ENCODE measurements around the gene NPBWR2.

Gene NPBWR2

GRCh38 chr20:64106981-64107735, at the start of gene NPBWR2:
Gene NPBWR2 (minus strand): TSS chr20:64107565. CDS start chr20:64106831, 734 bp downstream.
- DNase-seq (ENCODE audit: low read depth in 2 of 2, low spot score in 1 of 2), result no peak

DNA sequence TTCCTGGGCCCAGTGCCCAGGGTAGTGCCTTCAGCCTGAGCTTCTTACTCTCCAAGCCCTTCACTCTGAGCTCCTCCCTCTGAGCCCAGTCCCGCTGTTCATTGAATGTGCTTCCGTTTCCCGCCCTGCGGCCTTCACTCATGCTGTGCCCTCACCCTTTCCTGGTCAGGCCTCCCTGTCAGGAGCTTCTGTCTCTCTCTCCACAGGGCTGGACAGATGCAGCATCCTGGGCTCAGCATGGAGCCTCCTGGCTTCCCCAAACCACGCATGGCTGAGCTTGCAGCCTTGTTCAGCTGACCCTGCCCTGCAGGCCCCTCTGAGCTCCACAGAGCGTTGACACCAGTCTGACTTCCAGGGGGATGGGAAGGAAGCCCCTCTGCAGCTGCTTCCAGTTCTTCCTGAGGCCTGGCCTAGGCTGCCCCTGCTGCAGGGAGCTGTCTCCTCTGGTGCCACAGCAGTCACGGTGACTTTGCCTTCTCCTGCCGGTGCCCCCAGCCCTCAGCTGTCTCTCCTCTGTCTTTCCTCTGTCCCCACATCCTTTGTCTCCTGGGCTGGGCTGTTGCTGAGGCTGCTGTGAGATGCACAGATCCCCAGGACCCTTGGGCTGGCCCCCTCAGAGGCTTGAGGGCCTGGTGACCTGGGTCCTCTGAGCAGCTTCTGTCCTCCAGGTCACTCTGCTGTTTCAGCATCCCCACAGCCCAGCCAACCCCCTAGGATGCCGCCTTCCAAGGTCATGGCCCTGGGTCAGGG, 48.9 kb upstream of the NPBWR2 start:
- no peak for DNase-seq (ENCODE audit: low read depth in 2 of 2, low spot score in 1 of 2)

DNA sequence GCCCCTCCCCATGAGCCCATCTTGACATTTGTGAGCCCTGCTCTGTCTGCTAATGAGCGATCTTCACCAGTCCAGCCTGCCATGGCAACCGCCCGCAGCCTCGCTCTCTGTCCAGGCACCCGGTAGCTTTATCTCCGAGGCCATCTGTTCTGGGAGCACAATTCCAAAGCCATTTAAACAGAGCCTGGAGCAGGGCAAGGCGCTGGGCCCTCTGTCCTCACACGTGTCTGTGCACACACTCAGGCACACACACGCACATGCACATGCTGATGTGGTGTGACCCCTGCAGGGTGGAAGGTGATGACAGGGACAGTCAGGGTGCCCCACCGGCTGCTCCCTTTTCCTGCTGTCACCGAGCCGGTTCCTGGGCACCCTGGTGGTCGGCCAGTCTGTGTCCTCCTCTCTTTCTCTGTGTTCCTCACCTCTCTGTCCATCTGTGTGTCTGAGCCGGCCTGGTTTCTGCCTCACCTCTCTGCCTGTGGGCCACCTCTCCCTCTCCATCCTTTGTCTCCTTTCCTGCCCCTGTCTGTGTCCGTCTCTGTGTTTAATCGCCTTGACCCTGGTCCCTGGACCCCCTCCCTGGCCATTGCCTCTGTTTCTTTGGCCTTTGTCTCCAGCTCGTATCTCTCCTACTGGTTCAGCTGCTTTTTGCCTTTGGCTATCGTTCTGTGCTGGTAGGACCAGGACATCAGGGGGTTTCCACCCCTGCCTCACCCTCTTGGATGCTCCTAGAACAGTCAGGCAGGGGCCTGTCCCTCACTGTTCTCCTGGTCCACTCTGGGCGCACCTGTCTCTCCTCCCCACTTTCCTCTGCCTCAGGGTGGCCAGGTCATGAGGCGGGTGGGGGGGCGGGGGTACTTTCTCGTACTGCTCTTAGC, 48.1 kb upstream of the NPBWR2 start:
- no peak for DNase-seq (ENCODE audit: low read depth in 2 of 2, low spot score in 1 of 2)

GRCh38 chr20:64154590-64155257, 47.4 kb upstream of the NPBWR2 start:
- no peak for DNase-seq (ENCODE audit: low read depth in 2 of 2, low spot score in 1 of 2)

DNA sequence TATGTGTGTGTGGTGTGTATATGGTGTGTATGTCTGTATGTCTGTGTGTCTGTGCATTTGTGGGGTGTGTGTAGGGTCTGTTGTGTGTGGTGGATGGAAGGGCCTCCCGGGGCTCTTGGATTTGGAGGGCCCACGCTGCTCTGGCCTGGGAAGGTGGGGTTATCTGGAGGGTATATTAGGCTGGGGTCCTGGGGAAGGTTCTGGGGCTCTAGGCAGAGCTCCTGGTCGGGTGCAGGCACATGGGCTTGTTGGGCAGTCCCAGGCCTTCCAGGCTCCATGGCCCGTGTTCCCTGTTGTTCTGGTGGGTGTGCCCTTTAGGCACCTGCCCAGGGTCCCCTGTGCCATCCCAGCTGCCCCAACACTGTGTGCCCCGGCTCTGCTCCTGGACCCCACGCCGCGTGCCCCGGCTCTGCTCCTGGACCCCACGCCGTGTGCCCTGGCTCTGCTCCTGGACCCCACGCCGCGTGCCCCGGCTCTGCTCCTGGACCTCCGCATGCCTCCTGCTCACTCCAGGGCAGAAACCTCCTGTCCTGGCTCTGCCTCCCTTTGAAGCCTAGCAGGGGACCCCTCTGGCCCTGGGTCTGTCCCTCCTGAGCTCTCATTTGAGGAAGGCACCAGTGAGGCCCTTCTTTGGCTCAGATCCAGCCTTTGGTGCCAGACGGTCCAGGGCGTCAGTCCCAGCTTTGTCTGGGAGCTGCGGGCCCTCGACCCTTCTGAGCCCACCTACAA, 46.7 kb upstream of the NPBWR2 start:
- DNase-seq (ENCODE audit: low read depth in 2 of 2, low spot score in 1 of 2), result no peak

DNA sequence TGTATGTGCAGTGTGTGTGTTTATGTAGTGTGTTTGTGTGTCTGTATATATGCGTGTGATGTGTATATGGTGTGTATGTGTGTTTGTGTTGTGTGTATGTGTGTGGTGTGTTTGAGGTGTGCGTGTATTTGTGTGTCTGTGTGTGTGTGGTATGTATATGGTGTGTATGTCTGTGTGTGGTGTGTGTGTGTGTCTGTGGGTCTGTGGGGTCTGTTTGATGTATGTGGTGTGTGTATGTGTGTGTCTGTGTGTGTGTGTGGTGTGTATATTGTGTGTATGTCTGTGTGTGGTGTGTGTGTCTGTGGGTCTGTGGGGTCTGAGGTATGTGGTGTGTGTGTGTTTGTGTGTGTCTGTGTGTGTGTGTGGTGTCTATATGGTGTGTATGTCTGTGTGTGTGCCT, 46.0 kb upstream of the NPBWR2 start:
- no peak for DNase-seq (ENCODE audit: low read depth in 2 of 2, low spot score in 1 of 2)

- DNase-seq (ENCODE audit: low read depth in 2 of 2, low spot score in 1 of 2), result no peak
These were observed 45.5 kb upstream of the NPBWR2 start for GRCh38 chr20:64152906-64153305.

GRCh38 chr20:64151633-64152530, 44.5 kb upstream of the NPBWR2 start:
- DNase-seq (ENCODE audit: low read depth in 2 of 2, low spot score in 1 of 2), result no peak

GRCh38 chr20:64150756-64151632, 43.6 kb upstream of the NPBWR2 start:
- no peak for DNase-seq (ENCODE audit: low read depth in 2 of 2, low spot score in 1 of 2)

GRCh38 chr20:64149809-64150560, 42.6 kb upstream of the NPBWR2 start:
- DNase-seq (ENCODE audit: low read depth in 2 of 2, low spot score in 1 of 2), result no peak

GRCh38 chr20:64149141-64149540, 41.8 kb upstream of the NPBWR2 start:
- DNase-seq (ENCODE audit: low read depth in 2 of 2, low spot score in 1 of 2), result no peak

DNA sequence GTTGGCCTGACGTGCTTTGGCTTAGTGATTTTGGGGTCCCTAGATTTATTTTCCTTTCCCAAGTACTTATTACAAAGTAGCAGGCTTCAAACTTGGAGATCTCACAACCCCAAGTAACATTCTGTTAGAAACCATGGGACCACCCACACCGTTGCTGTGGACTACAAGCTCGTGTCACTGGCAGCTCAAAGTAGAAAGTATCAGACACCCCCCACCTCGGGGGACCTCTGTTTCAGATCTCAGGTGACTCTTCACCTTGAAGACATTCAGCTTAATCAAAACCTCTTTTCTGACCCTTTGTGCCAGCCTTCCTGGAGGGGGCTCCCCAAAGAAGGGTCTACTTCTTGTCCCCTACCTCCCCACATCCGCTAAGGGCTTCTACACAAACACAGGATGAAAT, 41.2 kb upstream of the NPBWR2 start:
- no peak for DNase-seq (ENCODE audit: low read depth in 2 of 2, low spot score in 1 of 2)

- no peak for DNase-seq (ENCODE audit: low read depth in 2 of 2, low spot score in 1 of 2)
These were observed 39.6 kb upstream of the NPBWR2 start for GRCh38 chr20:64146936-64147477.

DNA sequence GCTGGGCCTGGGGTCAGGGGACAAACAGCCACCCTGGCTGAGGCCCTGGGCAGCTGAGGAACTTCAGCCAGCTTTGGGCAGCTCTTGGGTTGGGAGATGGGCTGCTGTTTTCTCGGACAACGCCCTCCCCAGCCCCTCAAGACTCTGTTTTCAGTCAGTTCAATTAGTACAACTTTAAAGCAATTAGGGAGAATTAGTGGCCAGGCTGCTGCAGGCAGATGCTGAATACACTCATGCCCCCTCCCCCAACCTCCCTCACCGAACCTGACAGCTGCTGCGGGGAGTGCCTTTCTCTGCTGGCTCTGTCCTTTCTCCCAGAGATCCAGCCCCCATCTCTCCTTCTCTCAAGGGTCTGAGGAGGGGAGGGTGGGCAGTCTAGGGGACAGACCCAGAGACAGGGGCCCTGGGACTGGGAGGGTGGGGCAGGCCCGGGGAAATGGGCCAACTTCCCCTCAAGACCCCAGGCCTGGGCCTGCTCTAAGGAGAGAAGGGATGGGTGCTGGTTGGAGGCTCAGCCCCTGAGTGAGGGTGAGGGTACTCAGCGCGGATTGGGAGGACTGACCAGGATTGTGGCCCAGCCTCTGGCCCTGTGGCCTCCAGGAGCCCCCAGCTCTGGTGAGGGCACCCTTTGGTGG, 39.1 kb upstream of the NPBWR2 start:
- DNase-seq (ENCODE audit: low read depth in 2 of 2, low spot score in 1 of 2), result no peak

- DNase-seq (ENCODE audit: low read depth in 2 of 2, low spot score in 1 of 2), result no peak
These were observed 38.3 kb upstream of the NPBWR2 start for GRCh38 chr20:64145458-64146300.
